ENCODE measurements around the gene ZNF627.
A peak's percentile ranks its signal among the peaks of the same experiment; 100 is the strongest.

Gene ZNF627

GRCh38 chr19:11552666-11553372 is 44.5 kb upstream of the ZNF627 start:
- CTCF ChIA-PET: no interaction called here
- no peak for TF ChIP-seq CTCF (IDR thresholded peaks at IDR 0.05; ENCODE audit: control extremely low read depth, extremely low read depth, low read depth, missing control alignments)
- POLR2A ChIA-PET: no interaction called here
- DNase-seq (ENCODE audit: extremely low spot score): no peak

- POLR2A ChIA-PET: no interaction called here
- no peak for TF ChIP-seq CTCF (IDR thresholded peaks at IDR 0.05; ENCODE audit: control extremely low read depth, extremely low read depth, low read depth, missing control alignments)
- peak; percentile 56 for DNase-seq (ENCODE audit: extremely low spot score)
- CTCF ChIA-PET: interaction anchor here (0.8 to 2.0 kb wide), 3 partner anchors 18 to 179 kb away, joined by 3 to 8 read pairs (median 3); no protein-coding TSS in a partner anchor
Measured at GRCh38 chr19:11554160-11554559, 43.1 kb upstream of the ZNF627 start.

GRCh38 chr19:11555246-11555645 is 42.0 kb upstream of the ZNF627 start:
- ChIA-PET CTCF (interaction anchor here (1.3 to 2.0 kb wide), 3 partner anchors 9 to 180 kb away, joined by 3 to 8 read pairs (median 3); no protein-coding TSS in a partner anchor), POLR2A (interaction anchor here (0.6 to 0.7 kb wide), 2 partner anchors 357 to 439 kb away, joined by 4 to 5 read pairs; no protein-coding TSS in a partner anchor)
- TF ChIP-seq CTCF (IDR thresholded peaks at IDR 0.05; ENCODE audit: control extremely low read depth, extremely low read depth, low read depth, missing control alignments): no peak
- no peak for DNase-seq (ENCODE audit: extremely low spot score)

GRCh38 chr19:11556634-11557420 is 40.5 kb upstream of the ZNF627 start:
- POLR2A ChIA-PET: no interaction called here
- CTCF ChIA-PET: interaction anchor here (0.9 to 4.0 kb wide), 7 partner anchors 11 to 176 kb away, joined by 3 to 37 read pairs (median 3); partner anchors contain the start of gene ACP5
- TF ChIP-seq CTCF (IDR thresholded peaks at IDR 0.05; ENCODE audit: control extremely low read depth, extremely low read depth, low read depth, missing control alignments): no peak
- DNase-seq (ENCODE audit: extremely low spot score): no peak

- ChIA-PET CTCF (interaction anchor here (0.9 to 4.0 kb wide), 14 partner anchors 9 to 239 kb away, joined by 3 to 38 read pairs (median 6); partner anchors contain the start of genes ACP5 and ZNF491), POLR2A (interaction anchor here (0.7 kb wide), 1 partner anchor 688 kb away, joined by 3 read pairs; no protein-coding TSS in a partner anchor)
- peak; percentile 98 for DNase-seq (ENCODE audit: extremely low spot score)
- no peak for TF ChIP-seq CTCF (IDR thresholded peaks at IDR 0.05; ENCODE audit: control extremely low read depth, extremely low read depth, low read depth, missing control alignments)
Measured at GRCh38 chr19:11558881-11559828, 38.1 kb upstream of the ZNF627 start, which contains the start of gene ELOF1. ELOF1 (minus strand) TSS chr19:11559230; CDS start chr19:11554347, 4,883 bp downstream.

Measured in GM10248 (cell line).